ENCODE results near the gene OPHN1.

The OPHN1 gene

GRCh38 chrX:68433155-68433980 is at the start of gene OPHN1:
Gene OPHN1 (minus strand): TSS chrX:68433495. CDS start chrX:68433020, 475 bp downstream.
- no peak for DNase-seq (ENCODE audit: low read depth in 3 of 3)

DNA sequence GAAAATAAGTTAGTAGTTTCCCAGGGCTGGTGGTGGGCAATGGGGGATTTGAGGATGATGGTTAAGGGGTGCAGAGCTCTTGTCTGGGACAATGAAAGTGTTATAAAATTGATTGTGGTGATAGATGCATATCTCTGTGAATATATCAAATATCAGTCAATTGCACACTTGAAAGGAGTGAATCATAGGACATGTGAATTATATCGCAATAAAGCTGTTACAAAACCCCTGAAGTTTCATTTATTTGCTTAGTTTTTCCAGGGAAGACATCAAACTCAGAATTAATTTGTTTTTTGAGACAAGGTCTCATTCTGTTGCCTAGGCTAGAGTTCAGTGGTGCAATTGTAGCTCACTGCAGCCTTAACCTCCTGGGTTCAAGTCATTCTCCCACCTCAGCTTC is 47.7 kb upstream of the OPHN1 start:
- DNase-seq (ENCODE audit: low read depth in 3 of 3), result no peak

DNA sequence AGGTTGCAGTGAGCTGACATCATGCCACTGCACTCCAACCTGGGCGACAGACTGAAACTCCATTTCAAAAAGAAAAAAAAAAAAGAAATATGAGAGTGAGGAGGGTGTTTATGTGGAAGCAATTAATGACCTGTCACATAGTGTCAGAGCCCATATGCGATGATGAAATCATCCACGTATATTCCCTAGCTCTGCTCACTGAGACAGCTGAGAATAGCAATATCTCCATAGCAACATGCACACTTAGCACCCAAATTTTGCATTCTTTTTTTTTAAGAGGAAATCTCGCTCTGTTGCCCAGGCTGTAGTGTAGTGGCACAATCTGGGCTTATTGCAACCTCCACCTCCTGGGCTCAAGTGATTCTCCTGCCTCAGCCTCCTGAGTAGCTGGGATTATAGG is 31.5 kb upstream of the OPHN1 start:
- DNase-seq (ENCODE audit: low read depth in 3 of 3), result no peak

DNA sequence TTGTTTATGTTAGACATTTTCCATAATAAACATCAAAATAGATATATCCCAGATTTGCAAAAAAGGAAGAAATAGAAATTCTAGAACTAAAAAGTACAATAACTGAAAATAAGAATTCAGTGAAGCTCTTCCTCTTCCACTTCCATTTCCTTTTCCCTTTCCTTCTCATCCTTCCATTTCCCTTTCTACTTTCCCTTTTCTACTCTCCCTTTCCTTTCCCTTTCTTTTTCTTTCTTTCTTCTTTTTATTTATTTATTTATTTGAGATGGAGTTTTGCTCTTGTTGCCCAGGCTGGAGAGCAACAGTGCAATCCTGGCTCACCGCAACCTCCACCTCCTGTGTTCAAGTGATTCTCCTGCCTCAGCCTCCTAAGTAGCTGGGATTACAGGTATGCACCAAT is 30.6 kb upstream of the OPHN1 start:
- no peak for DNase-seq (ENCODE audit: low read depth in 3 of 3)

- DNase-seq (ENCODE audit: low read depth in 3 of 3), result no peak
Observed at GRCh38 chrX:68462653-68463052, 29.4 kb upstream of the OPHN1 start.

GRCh38 chrX:68462197-68462596 is 28.9 kb upstream of the OPHN1 start:
- no peak for DNase-seq (ENCODE audit: low read depth in 3 of 3)

- DNase-seq (ENCODE audit: low read depth in 3 of 3), result no peak
Observed at GRCh38 chrX:68461576-68461975, 28.3 kb upstream of the OPHN1 start.

- DNase-seq (ENCODE audit: low read depth in 3 of 3), result no peak
Observed at GRCh38 chrX:68461093-68461492, 27.8 kb upstream of the OPHN1 start.

GRCh38 chrX:68455151-68455510 is 21.8 kb upstream of the OPHN1 start:
- no peak for DNase-seq (ENCODE audit: low read depth in 3 of 3)

GRCh38 chrX:68454476-68455150 is 21.3 kb upstream of the OPHN1 start:
- no peak for DNase-seq (ENCODE audit: low read depth in 3 of 3)

DNA sequence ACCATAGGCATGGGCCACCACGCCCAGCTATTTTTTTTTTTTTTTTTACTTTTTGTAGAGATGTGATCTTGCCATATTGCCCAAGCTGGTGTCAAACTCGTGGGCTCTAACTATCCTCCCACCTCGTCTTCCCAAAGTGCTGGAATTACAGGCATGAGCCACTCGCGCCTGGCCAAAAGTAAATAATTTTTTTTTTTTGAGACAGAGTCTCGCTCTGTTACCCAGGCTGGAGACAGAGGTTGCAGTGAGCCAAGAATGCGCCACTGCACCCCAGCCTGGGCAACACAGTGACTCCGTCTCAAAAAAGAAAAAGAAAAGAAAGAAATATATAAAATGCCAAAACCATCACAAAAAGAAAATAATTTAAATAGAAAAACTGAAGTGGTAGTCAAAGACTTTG is 18.4 kb upstream of the OPHN1 start:
- DNase-seq (ENCODE audit: low read depth in 3 of 3), result no peak

- DNase-seq (ENCODE audit: low read depth in 3 of 3), result no peak
Observed at GRCh38 chrX:68443155-68443868, 10.0 kb upstream of the OPHN1 start.

DNA sequence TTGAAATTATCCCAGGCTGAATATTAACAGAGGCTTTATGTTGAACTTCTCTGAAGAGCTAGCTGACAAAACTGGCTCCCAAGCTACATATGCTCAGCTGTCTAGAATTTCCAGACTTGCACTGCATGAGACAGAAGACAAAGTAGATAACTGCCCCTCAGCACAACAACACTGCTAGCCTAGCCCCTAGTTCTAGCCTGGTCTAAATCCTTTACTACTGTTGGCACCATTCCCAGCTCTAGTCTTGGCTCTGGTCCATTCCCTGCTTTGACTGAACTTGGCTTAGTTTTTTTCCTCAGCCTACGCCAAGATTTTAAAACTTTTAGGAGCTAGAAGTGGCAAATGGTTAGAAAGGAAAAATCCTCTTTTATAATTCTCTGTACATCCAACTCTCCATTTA is 7.6 kb upstream of the OPHN1 start:
- no peak for DNase-seq (ENCODE audit: low read depth in 3 of 3)

DNA sequence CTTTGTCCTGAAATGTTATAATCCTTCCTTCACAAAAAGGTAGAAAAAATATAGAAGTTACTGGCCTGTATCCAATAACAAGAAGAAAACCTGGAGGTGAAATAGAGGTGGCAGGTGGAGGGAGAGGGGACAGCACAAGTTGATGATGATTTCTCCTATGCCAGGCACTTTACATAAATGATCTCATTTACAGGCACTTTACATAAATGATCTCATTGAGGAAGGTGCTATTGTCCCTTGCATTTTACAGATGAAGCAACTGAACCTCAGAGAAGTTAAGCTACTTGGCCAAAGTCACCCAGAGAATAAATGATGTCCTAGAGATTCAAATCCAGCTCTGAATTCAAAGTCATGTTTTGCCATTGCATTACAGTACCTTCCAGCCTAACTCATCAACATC is 7.1 kb upstream of the OPHN1 start:
- no peak for DNase-seq (ENCODE audit: low read depth in 3 of 3)

GRCh38 chrX:68439341-68439740 is 6.0 kb upstream of the OPHN1 start:
- DNase-seq (ENCODE audit: low read depth in 3 of 3), result no peak

DNA sequence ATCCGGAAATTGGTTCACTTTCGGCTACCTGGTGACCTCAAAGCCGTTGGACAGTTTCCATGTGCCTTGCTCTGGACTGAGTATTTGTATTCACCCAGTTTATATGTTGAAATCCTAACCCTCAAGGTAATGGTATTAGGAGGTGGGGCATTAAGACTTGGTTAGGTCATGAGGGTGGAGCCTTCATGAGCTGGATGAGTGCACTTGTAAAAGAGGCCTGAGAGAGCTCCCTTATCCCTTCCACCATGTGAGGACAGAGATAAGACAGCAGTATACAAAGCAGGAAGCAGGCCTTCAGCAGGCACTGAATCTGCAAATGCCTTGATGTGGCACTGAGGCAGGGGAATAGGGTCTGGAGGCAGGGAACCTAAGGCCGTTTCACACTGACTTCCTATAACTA is 5.3 kb upstream of the OPHN1 start:
- DNase-seq (ENCODE audit: low read depth in 3 of 3), result no peak

DNA sequence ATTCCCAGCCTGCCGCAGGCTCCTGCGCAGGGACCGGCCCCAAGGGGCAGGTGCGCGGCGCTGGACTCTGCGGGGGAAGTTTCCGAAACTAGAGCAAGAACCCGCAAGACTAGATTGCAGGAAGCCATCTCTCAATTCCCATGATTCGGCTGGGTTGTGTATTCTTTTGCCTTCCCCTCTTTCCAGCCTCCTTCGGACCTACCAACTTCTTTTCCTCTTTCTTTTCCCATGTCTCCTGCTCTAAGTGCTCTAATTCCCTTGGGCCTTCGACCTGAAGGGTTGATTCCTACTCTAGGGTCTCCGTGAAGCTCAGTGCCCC is 645 bp upstream of the OPHN1 start:
- no peak for DNase-seq (ENCODE audit: low read depth in 3 of 3)

DNA sequence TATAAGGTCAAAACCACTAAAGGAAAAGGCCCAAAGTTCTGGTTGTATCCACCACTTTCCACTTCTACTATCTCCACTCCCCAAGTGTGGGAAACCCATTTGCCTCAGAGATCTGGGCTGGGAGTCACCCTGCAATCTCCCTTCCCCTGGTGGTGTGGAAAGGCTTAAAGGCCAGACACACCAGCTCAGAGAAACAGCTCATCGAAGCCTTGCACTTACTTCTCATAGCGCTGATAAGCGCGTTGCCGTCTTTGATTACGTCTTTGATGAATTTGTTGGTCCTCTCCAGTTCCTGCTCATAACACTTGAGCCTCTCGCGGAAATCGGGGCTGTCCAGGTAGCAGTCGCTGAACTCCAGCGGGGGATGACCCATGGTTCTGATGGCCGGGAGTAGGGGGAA is 647 bp downstream of the OPHN1 start:
- DNase-seq (ENCODE audit: low read depth in 3 of 3), result no peak

DNA sequence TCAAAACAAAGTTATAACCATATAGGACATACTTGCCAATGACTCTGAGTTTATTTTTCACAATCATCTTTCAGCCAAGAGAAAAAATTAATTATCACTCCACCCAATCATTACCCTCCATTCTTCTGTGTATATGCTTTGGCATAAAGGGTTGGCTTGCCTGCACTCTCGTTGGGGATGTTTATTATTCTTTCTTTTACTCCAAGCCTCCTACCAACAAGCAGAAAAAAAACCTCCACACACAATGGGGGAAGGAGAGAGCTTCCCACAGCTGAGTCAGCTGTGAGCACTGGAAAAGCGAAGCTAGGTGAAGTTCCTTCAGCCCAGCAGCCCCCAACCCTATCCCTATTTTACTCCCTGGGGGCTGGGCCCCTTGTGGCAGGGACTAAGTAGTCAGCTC is 1.5 kb downstream of the OPHN1 start:
- no peak for DNase-seq (ENCODE audit: low read depth in 3 of 3)

GRCh38 chrX:68429216-68429615 is 4.1 kb downstream of the OPHN1 start:
- no peak for DNase-seq (ENCODE audit: low read depth in 3 of 3)

- no peak for DNase-seq (ENCODE audit: low read depth in 3 of 3)
Observed at GRCh38 chrX:68428431-68428830, 4.9 kb downstream of the OPHN1 start.

- no peak for DNase-seq (ENCODE audit: low read depth in 3 of 3)
Observed at GRCh38 chrX:68424719-68425118, 8.6 kb downstream of the OPHN1 start.

DNA sequence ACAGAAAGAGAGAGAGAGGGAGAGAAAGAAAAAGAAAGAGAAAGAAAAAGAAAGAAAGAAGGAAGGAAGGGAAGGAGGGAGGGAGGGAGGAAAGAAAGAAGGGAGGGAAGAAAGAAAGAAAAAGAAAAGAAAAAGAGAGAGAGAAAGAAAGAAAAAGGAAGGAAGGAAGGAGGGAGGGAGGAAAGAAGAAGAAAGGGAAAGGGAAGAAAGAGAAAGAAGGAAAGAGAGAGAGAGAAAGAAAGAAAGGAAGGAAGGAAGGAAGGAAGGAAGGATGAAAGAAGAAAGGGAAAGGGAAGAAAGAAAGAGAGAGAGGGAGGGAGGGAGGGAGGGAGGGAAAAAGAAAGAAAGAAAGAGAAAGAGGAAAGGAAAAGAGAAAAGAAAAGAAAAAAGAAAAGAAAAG is 10.8 kb downstream of the OPHN1 start:
- no peak for DNase-seq (ENCODE audit: low read depth in 3 of 3)

All from stimulated activated CD4-positive, alpha-beta T cell treated with anti-CD3 and anti-CD28 coated beads, TNF-alpha, amount 100 ng/mL, for 4 hours (primary cell).